ENCODE results near the gene HEMGN.
"Not testable (repeated sequence)": the region's sequence is repeated elsewhere in the genome, so short reads cannot be mapped to it uniquely, and the experiment has no call there.

The HEMGN gene

GRCh38 chr9:97962575-97962974 lies 24.6 kb upstream of the HEMGN start:
- no peak for DNase-seq

GRCh38 chr9:97962136-97962535 lies 24.2 kb upstream of the HEMGN start:
- DNase-seq = no peak

GRCh38 chr9:97961361-97961760 lies 23.4 kb upstream of the HEMGN start:
- DNase-seq = no peak

- not testable (repeated sequence) for DNase-seq
Observed at GRCh38 chr9:97960678-97961328, 22.8 kb upstream of the HEMGN start.

GRCh38 chr9:97959585-97959984 lies 21.6 kb upstream of the HEMGN start:
- DNase-seq = no peak

- DNase-seq = no peak
Observed at GRCh38 chr9:97958812-97959511, 21.0 kb upstream of the HEMGN start.

GRCh38 chr9:97956331-97956730 lies 18.4 kb upstream of the HEMGN start:
- no peak for DNase-seq

GRCh38 chr9:97954550-97954989 lies 16.6 kb upstream of the HEMGN start:
- peak; percentile 58 for DNase-seq

GRCh38 chr9:97950873-97951272 lies 12.9 kb upstream of the HEMGN start:
- not testable (repeated sequence) for DNase-seq

- not testable (repeated sequence) for DNase-seq
Observed at GRCh38 chr9:97947094-97947493, 9.1 kb upstream of the HEMGN start.

- DNase-seq = not testable (repeated sequence)
Observed at GRCh38 chr9:97945470-97945869, 7.5 kb upstream of the HEMGN start.

- no peak for DNase-seq
Observed at GRCh38 chr9:97944612-97945011, 6.6 kb upstream of the HEMGN start.

GRCh38 chr9:97943308-97943855 lies 5.4 kb upstream of the HEMGN start:
- no peak for DNase-seq

GRCh38 chr9:97941323-97941722 lies 3.4 kb upstream of the HEMGN start:
- no peak for DNase-seq

- DNase-seq = no peak
Observed at GRCh38 chr9:97940741-97941140, 2.8 kb upstream of the HEMGN start.

GRCh38 chr9:97940233-97940632 lies 2.3 kb upstream of the HEMGN start:
- DNase-seq = no peak

GRCh38 chr9:97936998-97937397 lies 974 bp downstream of the HEMGN start:
- no peak for DNase-seq

GRCh38 chr9:97935276-97935675 lies 2.7 kb downstream of the HEMGN start:
- no peak for DNase-seq

- no peak for DNase-seq
Observed at GRCh38 chr9:97934321-97935115, 3.5 kb downstream of the HEMGN start.

GRCh38 chr9:97933297-97933998 lies 4.5 kb downstream of the HEMGN start:
- no peak for DNase-seq

- no peak for DNase-seq
Observed at GRCh38 chr9:97930972-97931371, 7.0 kb downstream of the HEMGN start.

GRCh38 chr9:97928986-97929604 lies 8.9 kb downstream of the HEMGN start:
- no peak for DNase-seq

Data from stimulated activated CD4-positive, alpha-beta T cell treated with anti-CD3 and anti-CD28 coated beads, Interleukin-4, amount 100 ng/mL, for 24 hours (primary cell).